CD4-positive, alpha-beta T cell treated with Interleukin-12 subunit alpha and Interleukin-12 subunit beta, for 1 hour (primary cell): ENCODE measurements around the gene DAZ4.
"Not testable (repeated sequence)": the region's sequence is repeated elsewhere in the genome, so short reads cannot be mapped to it uniquely, and the experiment has no call there.

Source experiments
- DNase-seq: peaks from one replicate; pipeline ENCODE4 v3.0.0-alpha.2; 2020

The DAZ4 gene, protein sequence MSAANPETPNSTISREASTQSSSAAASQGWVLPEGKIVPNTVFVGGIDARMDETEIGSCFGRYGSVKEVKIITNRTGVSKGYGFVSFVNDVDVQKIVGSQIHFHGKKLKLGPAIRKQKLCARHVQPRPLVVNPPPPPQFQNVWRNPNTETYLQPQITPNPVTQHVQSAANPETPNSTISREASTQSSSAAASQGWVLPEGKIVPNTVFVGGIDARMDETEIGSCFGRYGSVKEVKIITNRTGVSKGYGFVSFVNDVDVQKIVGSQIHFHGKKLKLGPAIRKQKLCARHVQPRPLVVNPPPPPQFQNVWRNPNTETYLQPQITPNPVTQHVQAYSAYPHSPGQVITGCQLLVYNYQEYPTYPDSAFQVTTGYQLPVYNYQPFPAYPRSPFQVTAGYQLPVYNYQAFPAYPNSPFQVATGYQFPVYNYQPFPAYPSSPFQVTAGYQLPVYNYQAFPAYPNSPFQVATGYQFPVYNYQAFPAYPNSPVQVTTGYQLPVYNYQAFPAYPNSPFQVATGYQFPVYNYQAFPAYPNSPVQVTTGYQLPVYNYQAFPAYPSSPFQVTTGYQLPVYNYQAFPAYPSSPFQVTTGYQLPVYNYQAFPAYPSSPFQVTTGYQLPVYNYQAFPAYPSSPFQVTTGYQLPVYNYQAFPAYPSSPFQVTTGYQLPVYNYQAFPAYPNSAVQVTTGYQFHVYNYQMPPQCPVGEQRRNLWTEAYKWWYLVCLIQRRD

DNA sequence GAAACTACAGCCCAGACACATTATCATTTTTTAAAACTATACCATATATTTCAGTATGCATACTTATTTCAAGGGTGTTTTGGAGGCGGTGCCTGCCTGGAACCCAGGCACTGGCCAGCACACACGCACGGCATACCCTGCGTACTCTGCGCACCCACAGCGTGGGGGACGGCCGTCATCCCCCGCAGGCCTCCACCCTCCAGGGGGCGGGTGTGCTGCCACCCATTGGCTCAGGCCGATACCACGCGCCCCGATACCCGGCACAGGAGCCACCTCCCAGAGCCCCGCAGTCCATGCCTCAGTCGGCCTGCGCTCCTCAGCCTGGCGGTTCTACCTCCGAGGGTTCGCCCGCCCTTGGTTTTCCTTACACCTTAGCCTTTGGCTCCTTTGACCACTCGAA lies at the start of gene DAZ4:
Gene DAZ4, plus strand, starts transcription at position 301 of the 400 bp plus-strand sequence. CDS start 208 bp downstream, outside the sequence.
- DNase-seq: not testable (repeated sequence)

DNA sequence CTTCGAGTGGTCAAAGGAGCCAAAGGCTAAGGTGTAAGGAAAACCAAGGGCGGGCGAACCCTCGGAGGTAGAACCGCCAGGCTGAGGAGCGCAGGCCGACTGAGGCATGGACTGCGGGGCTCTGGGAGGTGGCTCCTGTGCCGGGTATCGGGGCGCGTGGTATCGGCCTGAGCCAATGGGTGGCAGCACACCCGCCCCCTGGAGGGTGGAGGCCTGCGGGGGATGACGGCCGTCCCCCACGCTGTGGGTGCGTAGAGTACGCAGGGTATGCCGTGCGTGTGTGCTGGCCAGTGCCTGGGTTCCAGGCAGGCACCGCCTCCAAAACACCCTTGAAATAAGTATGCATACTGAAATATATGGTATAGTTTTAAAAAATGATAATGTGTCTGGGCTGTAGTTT lies 20.4 kb upstream of the DAZ4 start, which contains the start of gene DAZ3:
Gene DAZ3, minus strand, starts transcription at position 101 of the 400 bp plus-strand sequence. CDS start 208 bp downstream, outside the sequence.
- DNase-seq: not testable (repeated sequence)

DNA sequence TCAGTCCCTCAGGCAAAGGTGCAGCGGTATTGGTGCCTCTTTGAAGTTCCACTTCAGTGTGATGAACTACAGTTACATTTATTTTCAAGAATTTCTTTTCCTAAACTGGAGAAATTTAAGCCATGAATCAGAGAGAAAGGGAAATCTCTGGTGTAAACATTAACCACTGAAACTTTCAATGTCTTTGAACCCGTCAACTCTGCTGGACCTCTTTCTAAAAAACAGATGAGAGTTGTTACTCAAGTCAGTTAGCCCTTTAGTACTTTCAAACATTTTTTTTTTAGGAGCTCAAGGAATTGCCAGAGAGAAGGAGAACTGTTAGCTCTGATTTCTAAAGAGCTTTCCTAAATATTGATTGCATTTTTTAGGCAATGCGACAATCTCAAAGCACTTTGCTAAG lies 11.9 kb upstream of the DAZ4 start:
- DNase-seq: not testable (repeated sequence)

DNA sequence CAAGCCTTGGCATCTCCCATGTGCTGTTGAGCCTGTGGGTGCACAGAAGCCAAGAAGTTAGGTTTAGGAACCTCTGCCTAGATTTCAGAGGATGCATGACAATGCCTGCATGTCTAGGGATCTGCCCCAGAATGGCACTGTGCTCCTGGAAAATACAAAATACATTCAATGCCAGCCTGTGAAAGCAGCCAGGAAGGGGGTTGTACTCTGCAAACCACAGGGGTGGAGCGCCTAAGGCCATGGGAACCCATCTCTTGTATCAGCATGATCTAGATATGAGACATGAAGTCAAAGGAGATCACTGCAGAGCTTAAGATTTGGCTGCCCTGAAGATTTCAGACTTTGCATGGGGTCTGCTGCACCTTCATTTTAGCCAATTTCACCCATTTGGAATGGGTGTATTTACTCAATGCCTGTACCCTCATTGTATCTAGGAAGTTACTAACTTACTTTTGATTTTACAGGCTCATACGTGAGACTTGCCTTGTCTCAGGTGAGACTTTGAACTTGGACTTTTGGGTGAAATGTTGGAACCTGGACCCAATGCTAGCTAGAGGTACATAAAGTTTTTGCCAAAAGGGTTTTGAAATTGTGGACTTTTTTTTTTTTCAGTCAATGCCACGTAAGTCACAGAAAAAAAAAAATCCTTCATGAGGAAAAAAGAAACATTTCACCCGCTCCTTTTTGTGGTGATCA lies 9.4 kb upstream of the DAZ4 start:
- DNase-seq: not testable (repeated sequence)

- not testable (repeated sequence) for DNase-seq
These were observed 8.7 kb upstream of the DAZ4 start for GRCh38 chrY:24825069-24825468.
